SK-N-SH treated with all-trans-retinoic acid at 6 μM for 48 hours (cell line): ENCODE measurements around the gene UBTD1.

Experiments used
- ATAC-seq: fragments of 200-7000 bp; cut with Tn5 transposase; 3 replicates; pipeline ENCODE4 v1.9.1; 2020; ENCODE audit warnings: mild to moderate bottlenecking, moderate library complexity
- BACH2 ChIP-seq: fragments of 250-450 bp; sonication (Bioruptor Pico); IDR thresholded peaks from 2 replicates; pipeline ENCODE4 v1.9.0; 2021; ENCODE audit warnings: mild to moderate bottlenecking, borderline replicate concordance
- CREB5 ChIP-seq: fragments of 250-450 bp; sonication (Bioruptor Pico); IDR thresholded peaks from 2 replicates; pipeline ENCODE4 v1.5.1; 2020; ENCODE audit warnings: low read depth, mild to moderate bottlenecking, moderate library complexity
- CSDC2 ChIP-seq: fragments of 250-450 bp; sonication (Bioruptor Pico); IDR thresholded peaks from 2 replicates; pipeline ENCODE4 v1.5.0; 2020; ENCODE audit warnings: mild to moderate bottlenecking, moderate library complexity
- CSRNP3 ChIP-seq: fragments of 250-450 bp; sonication (Bioruptor Pico); IDR thresholded peaks from 2 replicates; pipeline ENCODE4 v1.5.1; 2021; ENCODE audit warnings: mild to moderate bottlenecking, moderate library complexity
- ESRRG ChIP-seq: fragments of 250-450 bp; sonication (Bioruptor Pico); IDR thresholded peaks from 2 replicates; pipeline ENCODE4 v1.6.1; 2021; ENCODE audit warnings: mild to moderate bottlenecking
- GLIS3 ChIP-seq: fragments of 250-450 bp; sonication (Bioruptor Pico); IDR thresholded peaks from 2 replicates; pipeline ENCODE4 v1.5.0; 2020; ENCODE audit warnings: mild to moderate bottlenecking, moderate library complexity
- ISL1 ChIP-seq: fragments of 250-450 bp; sonication (Bioruptor Pico); IDR thresholded peaks from 2 replicates; pipeline ENCODE4 v2.1.2; 2022; ENCODE audit warnings: mild to moderate bottlenecking, moderate library complexity
- OSR1 ChIP-seq: fragments of 250-450 bp; sonication (Bioruptor Pico); IDR thresholded peaks from 2 replicates; pipeline ENCODE4 v1.8.0; 2022; ENCODE audit warnings: moderate library complexity, mild to moderate bottlenecking, inconsistent platforms
- PATZ1 ChIP-seq: fragments of 250-450 bp; sonication (Bioruptor Pico); IDR thresholded peaks from 2 replicates; pipeline ENCODE4 v1.8.0; 2020; ENCODE audit warnings: mild to moderate bottlenecking, moderate library complexity, borderline replicate concordance
- POU6F1 ChIP-seq: fragments of 250-450 bp; sonication (Bioruptor Pico); IDR thresholded peaks from 2 replicates; pipeline ENCODE4 v1.8.0; 2021; ENCODE audit warnings: low read depth, mild to moderate bottlenecking, moderate library complexity, borderline replicate concordance
- RARB ChIP-seq: fragments of 250-450 bp; sonication (Bioruptor Pico); IDR thresholded peaks from 2 replicates; pipeline ENCODE4 v1.8.0; 2021; ENCODE audit warnings: mild to moderate bottlenecking, moderate library complexity
- SNAI2 ChIP-seq: fragments of 250-450 bp; sonication (Bioruptor Pico); IDR thresholded peaks from 2 replicates; pipeline ENCODE4 v1.5.0; 2020; ENCODE audit warnings: mild to moderate bottlenecking, moderate library complexity
- TCF4 ChIP-seq: fragments of 250-450 bp; sonication (Bioruptor Pico); IDR thresholded peaks from 2 replicates; pipeline ENCODE4 v1.8.0; 2021; ENCODE audit warnings: mild to moderate bottlenecking, moderate library complexity, borderline replicate concordance
- TOX ChIP-seq: fragments of 250-450 bp; sonication (Bioruptor Pico); IDR thresholded peaks from 2 replicates; pipeline ENCODE4 v1.8.0; 2021; ENCODE audit warnings: mild to moderate bottlenecking, moderate library complexity, borderline replicate concordance
- TSHZ2 ChIP-seq: fragments of 250-450 bp; sonication (Bioruptor Pico); IDR thresholded peaks from 2 replicates; pipeline ENCODE4 v1.5.0; 2020; ENCODE audit warnings: mild to moderate bottlenecking, moderate library complexity
- ZC3H10 ChIP-seq: fragments of 250-450 bp; sonication (Bioruptor Pico); IDR thresholded peaks from 2 replicates; pipeline ENCODE4 v1.5.1; 2021; ENCODE audit warnings: mild to moderate bottlenecking, moderate library complexity
- ZFP3 ChIP-seq: fragments of 250-450 bp; sonication (Bioruptor Pico); IDR thresholded peaks from 2 replicates; pipeline ENCODE4 v1.5.0; 2020; ENCODE audit warnings: mild to moderate bottlenecking, moderate library complexity
- ZFP30 ChIP-seq: fragments of 450-650 bp; formaldehyde crosslinking; IDR thresholded peaks from 2 replicates; pipeline ENCODE4 v1.5.0; 2022; ENCODE audit warnings: mild to moderate bottlenecking, moderate library complexity
- ZNF565 ChIP-seq: fragments of 450-650 bp; formaldehyde crosslinking; conservative IDR thresholded peaks from 2 replicates; pipeline ENCODE4 v1.5.0; 2020; ENCODE audit warnings: low read depth, mild to moderate bottlenecking, moderate library complexity
- ZNF70 ChIP-seq: fragments of 450-650 bp; formaldehyde crosslinking; IDR thresholded peaks from 2 replicates; pipeline ENCODE4 v1.5.0; 2020; ENCODE audit warnings: mild to moderate bottlenecking, moderate library complexity

The UBTD1 gene

GRCh38 chr10:97607095-97607636 is 108.4 kb downstream of the UBTD1 start:
- no peak for TF ChIP-seq CSRNP3 (CRISPR knock-in tag)
- no peak for ATAC-seq

- no peak for TF ChIP-seq ZNF70
- TF ChIP-seq ZNF565 (CRISPR knock-in tag) = no peak
- no peak for TF ChIP-seq BACH2 (CRISPR knock-in tag)
- no peak for TF ChIP-seq CSRNP3 (CRISPR knock-in tag)
- no peak for TF ChIP-seq PATZ1 (CRISPR knock-in tag)
- no peak for TF ChIP-seq CREB5 (CRISPR knock-in tag)
- no peak for TF ChIP-seq ESRRG (CRISPR knock-in tag)
- no peak for TF ChIP-seq TSHZ2
- no peak for TF ChIP-seq ZC3H10
- no peak for TF ChIP-seq ZFP30 (CRISPR knock-in tag)
- TF ChIP-seq SNAI2 (CRISPR knock-in tag) = no peak
- TF ChIP-seq ISL1 (CRISPR knock-in tag) = no peak
- TF ChIP-seq GLIS3 (CRISPR knock-in tag) = no peak
- no peak for TF ChIP-seq TOX (CRISPR knock-in tag)
- TF ChIP-seq ZFP3 = no peak
- no peak for ATAC-seq
Observed at GRCh38 chr10:97608991-97609561, 110.4 kb downstream of the UBTD1 start.

- TF ChIP-seq BACH2 (CRISPR knock-in tag) (no peak), OSR1 (CRISPR knock-in tag) (no peak), GLIS3 (CRISPR knock-in tag) (no peak), TCF4 (CRISPR knock-in tag) (no peak), TOX (CRISPR knock-in tag) (no peak), POU6F1 (no peak), ESRRG (CRISPR knock-in tag) (no peak), RARB (CRISPR knock-in tag) (no peak), CSDC2 (CRISPR knock-in tag) (no peak), CREB5 (CRISPR knock-in tag) (no peak), ZFP3 (no peak), PATZ1 (CRISPR knock-in tag) (no peak), ZFP30 (CRISPR knock-in tag) (no peak), ISL1 (CRISPR knock-in tag) (no peak)
- no peak for ATAC-seq
Observed at GRCh38 chr10:97611473-97611872, 112.7 kb downstream of the UBTD1 start.
